PC-3 (cell line): ENCODE measurements around the gene TMEM225. TPM values are rescaled to one million over a fixed set of nuclear protein-coding genes. Genes with fewer than 3 reads are reported as not detected.
"Not testable (repeated sequence)": the region's sequence is repeated elsewhere in the genome, so short reads cannot be mapped to it uniquely, and the experiment has no call there.

Experiments
- ATAC-seq: fragments of 200-7000 bp; cut with Tn5 transposase; 2 replicates; pipeline ENCODE4 v1.9.1; 2020; ENCODE audit warnings: mild to moderate bottlenecking, moderate library complexity
- BruUV-seq: library from RNA; stranded (reverse); fragments of 400-500 nt; replicated peaks from 2 replicates; lab custom pipeline; 2021; lab: Mats Ljungman, UMichigan
- CTCF ChIA-PET: fragments of 300-600 bp; sonication (Branson Sonifier 250); formaldehyde crosslinking; loops from one replicate; lab custom pipeline; 2022; ENCODE audit warnings: antibody characterized with exemption; lab: Charles Lee
- POLR2A ChIA-PET: fragments of 300-600 bp; sonication (Branson Sonifier 250); formaldehyde crosslinking; loops from one replicate; lab custom pipeline; 2022; ENCODE audit warnings: antibody characterized with exemption; ENCODE audit not compliant: unreplicated experiment; lab: Charles Lee
- DNase-seq: peaks from one replicate; pipeline ENCODE4 v3.0.0-alpha.2; 2015
- H2AFZ ChIP-seq: fragments of 300-600 bp; sonication (generic); 2 replicates; pipeline ENCODE4 v1.6.0; 2016; ENCODE audit warnings: antibody characterized with exemption, low read length
- H3F3A ChIP-seq: fragments of 300-600 bp; sonication (generic); one replicate; pipeline ENCODE4 v1.6.0; 2017; ENCODE audit warnings: antibody characterized with exemption, low read length, control low read depth, mild to moderate bottlenecking; ENCODE audit not compliant: unreplicated experiment
- H3K27ac ChIP-seq: fragments of 300-600 bp; sonication (generic); 2 replicates; pipeline ENCODE4 v1.5.1; 2016; ENCODE audit warnings: mild to moderate bottlenecking, low read length
- H3K27me3 ChIP-seq: fragments of 300-600 bp; sonication (generic); 2 replicates; pipeline ENCODE4 v1.6.1; 2016; ENCODE audit warnings: low read length, mixed read lengths
- H3K36me3 ChIP-seq: fragments of 300-600 bp; sonication (generic); 2 replicates; pipeline ENCODE4 v1.6.1; 2016; ENCODE audit warnings: low read depth, mixed run types, low read length, mixed read lengths
- H3K4me1 ChIP-seq: fragments of 300-600 bp; sonication (generic); 2 replicates; pipeline ENCODE4 v1.5.1; 2016; ENCODE audit warnings: low read length; ENCODE audit not compliant: insufficient read depth
- H3K4me2 ChIP-seq: fragments of 300-600 bp; sonication (generic); 2 replicates; pipeline ENCODE4 v1.6.0; 2016; ENCODE audit warnings: low read length
- H3K4me3 ChIP-seq: fragments of 300-600 bp; sonication (generic); 2 replicates; pipeline ENCODE4 v1.5.1; 2016; ENCODE audit warnings: mild to moderate bottlenecking, low read length, mixed read lengths
- H3K79me2 ChIP-seq: fragments of 300-600 bp; sonication (generic); 2 replicates; pipeline ENCODE4 v1.6.1; 2017; ENCODE audit warnings: low read length, mixed read lengths
- H3K9ac ChIP-seq: fragments of 300-600 bp; sonication (generic); 2 replicates; pipeline ENCODE4 v1.6.0; 2016; ENCODE audit warnings: mild to moderate bottlenecking, low read length
- H3K9me2 ChIP-seq: fragments of 300-600 bp; sonication (generic); replicated peaks from 2 replicates; pipeline ENCODE4 v1.6.1; 2016; ENCODE audit warnings: mixed run types, low read length, mixed read lengths
- H3K9me3 ChIP-seq: fragments of 300-600 bp; sonication (generic); 2 replicates; pipeline ENCODE4 v1.6.1; 2016; ENCODE audit warnings: low read length, mixed read lengths
- H4K20me1 ChIP-seq: fragments of 300-600 bp; sonication (generic); 2 replicates; pipeline ENCODE4 v1.6.1; 2016; ENCODE audit warnings: low read length, mixed read lengths
- EZH2 ChIP-seq: fragments of 300-600 bp; sonication (generic); IDR thresholded peaks from one replicate; pipeline ENCODE4 v1.6.1; 2017; ENCODE audit warnings: antibody characterized with exemption, mild to moderate bottlenecking, low read length; ENCODE audit not compliant: unreplicated experiment
- EZH2phosphoT487 ChIP-seq: fragments of 300-600 bp; sonication (generic); IDR thresholded peaks from 2 replicates; pipeline ENCODE4 v1.6.1; 2018; ENCODE audit warnings: mild to moderate bottlenecking, antibody characterized with exemption, low read length, borderline replicate concordance
- intact Hi-C: fragments of 100-400 bp; cut with micrococcal nuclease; formaldehyde crosslinking; loops from 2 replicates; pipeline ENCODE4 v1.9.0; 2023
- total RNA-seq: library from RNA; depleted of rRNA; stranded (reverse); fragments of >200 nt; gene quantifications from 2 replicates; pipeline ENCODE4 v1.2.3, GENCODE V29; 2014
- TF ChIP-seq, protein P1 (sequence below): fragments of 300-600 bp; sonication (generic); conservative IDR thresholded peaks from 2 replicates; pipeline ENCODE4 v1.5.1; 2017; ENCODE audit warnings: antibody characterized with exemption, low read depth, mild to moderate bottlenecking, low read length

TMEM225 gene
- total RNA-seq, 1 experiment from 2014 or later, result not detected

DNA sequence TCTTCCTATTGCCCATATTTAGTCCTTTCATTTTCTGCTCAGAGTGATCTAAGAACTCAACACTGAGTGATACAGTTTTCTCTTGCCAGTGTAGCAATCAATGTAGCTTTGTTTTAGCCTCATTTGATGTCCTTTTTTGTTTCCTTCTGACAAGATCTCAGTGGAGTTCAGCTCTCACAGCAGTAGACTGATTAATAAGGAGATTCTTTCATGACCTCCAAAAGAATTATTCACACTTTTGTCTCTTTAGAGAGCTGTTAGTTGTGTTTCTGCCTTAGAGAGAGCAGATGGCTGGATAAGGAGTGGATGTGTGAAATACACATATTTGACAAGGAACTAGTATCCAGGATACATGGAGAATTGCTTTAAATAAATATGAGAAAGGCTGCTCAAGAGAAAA lies 6.6 kb upstream of the TMEM225 start:
- POLR2A ChIA-PET, result no interaction called here
- Histone ChIP-seq H3K79me2 (no peaks in the 10 kb centered on the region), H4K20me1 (no peaks in the 10 kb centered on the region), H3F3A (no peaks in the 10 kb centered on the region), H3K27me3 (peaks cover 66% of the 10 kb centered on the region), H3K9ac (no peak overlapping the region), H3K4me1 (no peaks in the 10 kb centered on the region), H2AFZ (no peak overlapping the region), H3K36me3 (no peaks in the 10 kb centered on the region), H3K9me3 (no peaks in the 10 kb centered on the region), H3K9me2 (no peaks in the 10 kb centered on the region), H3K27ac (no peak overlapping the region), H3K4me3 (no peak overlapping the region), H3K4me2 (no peak overlapping the region)
- BruUV-seq, result no TSS peak
- CTCF ChIA-PET, result no interaction called here
- DNase-seq, result no peak
- TF ChIP-seq EZH2phosphoT487 (no peak), EZH2 (no peak)
- TF ChIP-seq, protein P1, sequence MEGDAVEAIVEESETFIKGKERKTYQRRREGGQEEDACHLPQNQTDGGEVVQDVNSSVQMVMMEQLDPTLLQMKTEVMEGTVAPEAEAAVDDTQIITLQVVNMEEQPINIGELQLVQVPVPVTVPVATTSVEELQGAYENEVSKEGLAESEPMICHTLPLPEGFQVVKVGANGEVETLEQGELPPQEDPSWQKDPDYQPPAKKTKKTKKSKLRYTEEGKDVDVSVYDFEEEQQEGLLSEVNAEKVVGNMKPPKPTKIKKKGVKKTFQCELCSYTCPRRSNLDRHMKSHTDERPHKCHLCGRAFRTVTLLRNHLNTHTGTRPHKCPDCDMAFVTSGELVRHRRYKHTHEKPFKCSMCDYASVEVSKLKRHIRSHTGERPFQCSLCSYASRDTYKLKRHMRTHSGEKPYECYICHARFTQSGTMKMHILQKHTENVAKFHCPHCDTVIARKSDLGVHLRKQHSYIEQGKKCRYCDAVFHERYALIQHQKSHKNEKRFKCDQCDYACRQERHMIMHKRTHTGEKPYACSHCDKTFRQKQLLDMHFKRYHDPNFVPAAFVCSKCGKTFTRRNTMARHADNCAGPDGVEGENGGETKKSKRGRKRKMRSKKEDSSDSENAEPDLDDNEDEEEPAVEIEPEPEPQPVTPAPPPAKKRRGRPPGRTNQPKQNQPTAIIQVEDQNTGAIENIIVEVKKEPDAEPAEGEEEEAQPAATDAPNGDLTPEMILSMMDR, result no peak
- intact Hi-C loops, result no loop called here
- ATAC-seq, result no peak

DNA sequence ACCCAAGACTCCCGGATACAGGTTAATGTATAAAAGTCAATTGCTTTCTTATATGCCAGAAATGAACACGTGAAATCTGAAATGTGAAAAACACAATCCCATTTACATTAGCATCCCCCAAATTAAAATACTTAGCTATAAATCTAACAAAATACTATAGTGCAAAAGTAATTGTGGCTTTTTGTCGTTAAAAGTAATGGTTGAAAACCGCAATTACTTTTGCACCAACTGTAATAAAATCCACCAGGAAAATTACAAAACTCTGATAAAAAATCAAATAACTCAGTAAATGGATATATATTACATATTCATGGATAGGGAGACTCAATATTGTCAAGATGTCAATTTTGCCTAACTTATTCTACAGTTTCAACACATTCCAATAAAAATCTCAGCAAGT lies 4.6 kb downstream of the TMEM225 start:
- CTCF ChIA-PET, result no interaction called here
- no peaks in the 10 kb centered on the region for H3K9me3 ChIP-seq
- BruUV-seq, result no TSS peak
- H3K27me3 ChIP-seq, result peaks cover 74% of the 10 kb centered on the region
- H3K9ac ChIP-seq, result no peak overlapping the region
- no peak overlapping the region for H3K27ac ChIP-seq
- no peak overlapping the region for H2AFZ ChIP-seq
- no peak for ATAC-seq
- H3K4me3 ChIP-seq, result no peak overlapping the region
- no peaks in the 10 kb centered on the region for H3K36me3 ChIP-seq
- no peaks in the 10 kb centered on the region for H3K79me2 ChIP-seq
- no peaks in the 10 kb centered on the region for H4K20me1 ChIP-seq
- DNase-seq, result no peak
- no peaks in the 10 kb centered on the region for H3K9me2 ChIP-seq
- H3F3A ChIP-seq, result no peaks in the 10 kb centered on the region
- H3K4me2 ChIP-seq, result no peak overlapping the region
- POLR2A ChIA-PET, result no interaction called here
- TF ChIP-seq EZH2 (no peak), EZH2phosphoT487 (no peak)
- TF ChIP-seq, protein P1, result no peak
- no peaks in the 10 kb centered on the region for H3K4me1 ChIP-seq
- intact Hi-C loops, result no loop called here

DNA sequence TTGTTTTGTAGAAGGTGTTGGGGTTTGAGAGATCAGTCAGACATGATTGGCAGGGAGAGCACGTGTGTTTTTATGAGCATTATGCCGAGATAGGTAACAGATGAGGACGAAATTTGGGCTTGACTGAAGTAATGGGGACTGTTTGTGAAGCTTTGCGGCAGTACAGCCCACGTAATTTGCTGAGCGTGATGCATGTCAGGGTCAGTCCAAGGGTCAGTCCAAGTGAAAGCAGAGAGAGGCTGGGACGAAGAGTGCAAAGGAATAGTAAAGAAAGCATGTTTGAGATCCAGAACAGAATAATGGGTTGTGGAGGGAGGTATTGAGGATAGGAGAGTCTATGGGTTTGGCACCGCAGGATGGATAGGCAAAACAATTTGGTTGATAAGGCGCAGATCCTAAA lies 17.7 kb downstream of the TMEM225 start:
- H3K36me3 ChIP-seq, H3K79me2 ChIP-seq, H3K4me1 ChIP-seq, H3K9ac ChIP-seq, ATAC-seq, H3K9me3 ChIP-seq, H3F3A ChIP-seq, POLR2A ChIA-PET, CTCF ChIA-PET, H4K20me1 ChIP-seq, BruUV-seq, H3K27ac ChIP-seq, DNase-seq, H2AFZ ChIP-seq, H3K9me2 ChIP-seq, H3K4me2 ChIP-seq, H3K4me3 ChIP-seq, intact Hi-C loops: not testable (repeated sequence)
- peaks cover 39% of the 10 kb centered on the region for H3K27me3 ChIP-seq

DNA sequence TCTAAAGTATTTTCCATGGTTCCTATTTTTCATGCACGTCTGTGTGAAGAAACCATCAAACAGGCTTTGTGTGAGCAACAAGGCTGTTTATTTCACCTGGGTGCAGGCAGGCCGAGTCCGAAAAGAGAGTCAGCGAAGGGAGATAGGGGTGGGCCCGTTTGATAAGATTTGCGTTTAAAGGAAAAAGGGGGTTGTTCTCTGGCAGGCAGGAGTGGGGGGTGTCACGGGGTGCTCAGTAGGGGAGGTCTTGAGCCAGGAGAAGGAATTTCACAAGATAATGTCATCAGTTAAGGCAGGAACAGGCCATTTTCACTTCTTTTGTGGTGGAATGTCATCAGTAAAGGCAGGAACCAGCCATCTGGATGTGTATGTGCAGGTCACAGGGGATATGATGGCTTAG lies 20.2 kb downstream of the TMEM225 start:
- CTCF ChIA-PET, H3K9ac ChIP-seq, H3K27ac ChIP-seq, H3K9me2 ChIP-seq, H3K9me3 ChIP-seq, H3K4me2 ChIP-seq, ATAC-seq, BruUV-seq, POLR2A ChIA-PET, H3K4me3 ChIP-seq, H3K4me1 ChIP-seq, H3F3A ChIP-seq, H3K79me2 ChIP-seq, H3K36me3 ChIP-seq, H4K20me1 ChIP-seq, intact Hi-C loops, H2AFZ ChIP-seq, DNase-seq: not testable (repeated sequence)
- H3K27me3 ChIP-seq, result peaks cover 59% of the 10 kb centered on the region
